K562 (cell line): ENCODE data around the gene CERS6. TPM values are rescaled to one million over a fixed set of nuclear protein-coding genes. Genes with fewer than 3 reads are reported as not detected.
A peak's percentile ranks its signal among the peaks of the same experiment; 100 is the strongest.

Experiments used
- ATAC-seq: fragments of 200-7000 bp; cut with Tn5 transposase; 3 replicates; pipeline ENCODE4 v1.9.1; 2020; ENCODE audit warnings: moderate library complexity
- BruUV-seq: library from RNA; stranded (reverse); fragments of 400-500 nt; replicated peaks from 2 replicates; lab custom pipeline; 2021; lab: Mats Ljungman, UMichigan
- CTCF ChIA-PET: fragments of 300-600 bp; formaldehyde crosslinking; extraction: SDS; loops from one replicate; lab custom pipeline; 2021; ENCODE audit warnings: low intra/inter-chr PET ratio; lab: Yijun Ruan, JAX
- POLR2A ChIA-PET: fragments of 300-600, 350-650 bp; sonication (Branson Sonifier 250); formaldehyde crosslinking; extraction: SDS; loops from one replicate; lab custom pipeline; 2021; ENCODE audit warnings: antibody characterized with exemption, inconsistent platforms; lab: Yijun Ruan, JAX
- DNase-seq, 4 experiments: peaks; one replicate each; pipeline versions ENCODE4 v3.0.0 to v3.0.0-alpha.2; 2011 to 2018; ENCODE audit warnings: low spot score in 3 of 4, mixed read lengths in 3 of 4; ENCODE audit errors: extremely low read depth in 1 of 4
- FAIRE-seq: peaks from 2 replicates; lab custom pipeline; 2011; peaks lifted over from hg19 to GRCh38; lab: Jason Lieb, UNC
- H2AFZ ChIP-seq: 2 replicates; pipeline ENCODE4 v1.6.0; 2011; ENCODE audit warnings: low read depth, low read length, control low read depth, inconsistent platforms
- H3K27ac ChIP-seq: fragments of 200-600 bp; 3 replicates; pipeline ENCODE4 v1.8.0; 2011; ENCODE audit warnings: low read depth, mild to moderate bottlenecking, control low read depth, inconsistent platforms, low read length, moderate library complexity, mixed read lengths; ENCODE audit errors: extremely low read depth
- H3K27me3 ChIP-seq, 2 experiments: fragments of 300-600 bp in 1 of 2; 2 replicates in 1 of 2; 3 replicates in 1 of 2; pipeline versions ENCODE4 v1.6.0 to v1.8.0; 2011; ENCODE audit warnings: inconsistent platforms in 2 of 2, low read length in 2 of 2, mild to moderate bottlenecking in 1 of 2, mixed read lengths in 1 of 2, moderate library complexity in 1 of 2; ENCODE audit not compliant: control insufficient read depth in 2 of 2, insufficient read depth in 2 of 2
- H3K36me3 ChIP-seq: fragments of 300-600 bp; 3 replicates; pipeline ENCODE4 v1.8.0; 2011; ENCODE audit warnings: mild to moderate bottlenecking, low read length, inconsistent platforms; ENCODE audit not compliant: control insufficient read depth, insufficient read depth
- H3K4me1 ChIP-seq, 2 experiments: fragments of 200-600 bp in 1 of 2; replicated peaks in 1 of 2; 2 replicates in 1 of 2; 3 replicates in 1 of 2; pipeline versions ENCODE4 v1.5.1 to v1.8.0; 2011; ENCODE audit warnings: inconsistent platforms in 2 of 2, low read length in 2 of 2, mild to moderate bottlenecking in 1 of 2, mixed read lengths in 1 of 2, moderate library complexity in 1 of 2; ENCODE audit not compliant: control insufficient read depth in 2 of 2, insufficient read depth in 2 of 2
- H3K4me2 ChIP-seq: 2 replicates; pipeline ENCODE4 v1.6.1; 2011; ENCODE audit warnings: low read length, control low read depth, inconsistent platforms, mixed read lengths; ENCODE audit not compliant: insufficient read depth
- H3K4me3 ChIP-seq: fragments of 200-600 bp; sonication (generic), shearing (Covaris generic); 2 replicates; pipeline ENCODE4 v1.5.1; 2016; ENCODE audit warnings: control low read depth, inconsistent platforms
- H3K79me2 ChIP-seq: fragments of 200-600 bp; 3 replicates; pipeline ENCODE4 v1.8.0; 2011; ENCODE audit warnings: low read length, inconsistent platforms; ENCODE audit not compliant: control insufficient read depth, insufficient read depth
- H3K9ac ChIP-seq, 2 experiments: 2 replicates each; pipeline versions ENCODE4 v1.6.0 to v1.6.1; 2011; ENCODE audit warnings: low read depth in 2 of 2, low read length in 2 of 2, control low read depth in 1 of 2, inconsistent platforms in 1 of 2, mild to moderate bottlenecking in 1 of 2, mixed read lengths in 1 of 2; ENCODE audit not compliant: insufficient read depth in 1 of 2
- H3K9me1 ChIP-seq: one replicate; pipeline ENCODE4 v1.6.0; 2011; ENCODE audit warnings: inconsistent platforms, mild to moderate bottlenecking, low read length, moderate library complexity; ENCODE audit not compliant: control insufficient read depth, insufficient read depth
- H3K9me3 ChIP-seq: replicated peaks from 2 replicates; pipeline ENCODE4 v1.5.1; 2011; ENCODE audit warnings: low read depth, low read length, inconsistent platforms; ENCODE audit not compliant: control insufficient read depth, insufficient read depth
- H4K20me1 ChIP-seq: replicated peaks from 2 replicates; pipeline ENCODE4 v1.6.1; 2011; ENCODE audit warnings: low read length, inconsistent platforms, mixed read lengths; ENCODE audit not compliant: control insufficient read depth, insufficient read depth
- CBFA2T3 ChIP-seq: fragments of 450-650 bp; IDR thresholded peaks from 2 replicates; pipeline ENCODE4 v1.6.1; 2017
- CEBPG ChIP-seq, 3 experiments: fragments of 200-800 bp in 1 of 3; sonication (Bioruptor generic) in 1 of 3; sonication (generic) in 1 of 3; formaldehyde crosslinking in 1 of 3; IDR thresholded peaks in 2 of 3; conservative IDR thresholded peaks in 1 of 3; 2 replicates each; pipeline versions ENCODE4 v1.6.1 to v1.8.0; 2016 to 2022; ENCODE audit warnings: missing compliant biosample characterization in 2 of 3, missing genetic modification characterization in 2 of 3, mild to moderate bottlenecking in 1 of 3, missing genetic modification reagents in 1 of 3
- CXXC5 ChIP-seq: fragments of 250-450 bp; sonication (Bioruptor Pico); IDR thresholded peaks from 2 replicates; pipeline ENCODE4 v1.8.0; 2022; ENCODE audit warnings: inconsistent platforms, mild to moderate bottlenecking, moderate library complexity
- HNRNPL ChIP-seq: fragments of 200-400 bp; formaldehyde crosslinking; IDR thresholded peaks from 2 replicates; pipeline ENCODE4 v1.6.1; 2017; ENCODE audit warnings: low read depth, mild to moderate bottlenecking, low read length
- KAT2B ChIP-seq: IDR thresholded peaks from one replicate; pipeline ENCODE4 v1.6.1; 2012; ENCODE audit warnings: low read depth, mild to moderate bottlenecking, control low read depth, inconsistent platforms, low read length, moderate library complexity
- MTA1 ChIP-seq: fragments of 450-650 bp; IDR thresholded peaks from 2 replicates; pipeline ENCODE4 v1.6.1; 2017; ENCODE audit warnings: borderline replicate concordance
- NFIX ChIP-seq: fragments of 250-450 bp; sonication (Bioruptor Pico); IDR thresholded peaks from 2 replicates; pipeline ENCODE4 v1.4.0; 2020; ENCODE audit warnings: low read depth, mild to moderate bottlenecking, moderate library complexity
- PTRF ChIP-seq: fragments of 450-650 bp; IDR thresholded peaks from 2 replicates; pipeline ENCODE4 v1.6.1; 2016; ENCODE audit warnings: mild to moderate bottlenecking, missing genetic modification characterization, missing compliant biosample characterization
- SMAD3 ChIP-seq: fragments of 450-650 bp; formaldehyde crosslinking; conservative IDR thresholded peaks from 2 replicates; pipeline ENCODE4 v1.4.0; 2020; ENCODE audit warnings: mild to moderate bottlenecking
- ZBTB17 ChIP-seq: fragments of 450-650 bp; formaldehyde crosslinking; IDR thresholded peaks from 2 replicates; pipeline ENCODE4 v1.4.0; 2020; ENCODE audit warnings: mild to moderate bottlenecking
- ZEB2 ChIP-seq: fragments of 450-650 bp; IDR thresholded peaks from 2 replicates; pipeline ENCODE4 v1.6.1; 2016
- WGBS: fragments of 100-300 bp; shearing (Covaris generic); methylation state at CpG from one replicate; pipeline ENCODE4 v1.1.6; 2016; ENCODE audit warnings: low coverage, mixed read lengths; ENCODE audit not compliant: insufficient coverage; ENCODE audit errors: missing lambda C conversion rate; 5-methylcytosine and 5-hydroxymethylcytosine counted together
- in situ Hi-C: fragments of 300-500 bp; cut with MboI; formaldehyde crosslinking; loops from 4 replicates; pipeline ENCODE4 v1.15.0; 2018; ENCODE audit warnings: inconsistent platforms, mixed read lengths
- intact Hi-C: fragments of 100-400 bp; cut with micrococcal nuclease; formaldehyde crosslinking; loops from 2 replicates; pipeline ENCODE4 v1.14.2; 2022
- polyA plus RNA-seq, 8 experiments: library from polyadenylated mRNA; depleted of rRNA in 4 of 8; stranded (reverse) in 5 of 8; unstranded in 3 of 8; fragments of >200 nt; fragmentation: Nextera tagmentation in 2 of 8; fragmentation: Illumina TruSeq in 1 of 8; extraction: Ambion mirVana in 2 of 8; extraction: Trizol in 1 of 8; gene quantifications; 2 replicates each; pipeline versions ENCODE4 v1.2.1 to v1.2.3, GENCODE V29; 2011 to 2014; ENCODE audit warnings: inconsistent platforms in 1 of 8, missing spikeins in 1 of 8
- total RNA-seq, 7 experiments: library from RNA; depleted of rRNA in 6 of 7; stranded (reverse); fragments of >200 nt in 6 of 7; fragmentation: Illumina TruSeq in 2 of 7; extraction: Trizol in 2 of 7; gene quantifications; 2 replicates each; pipeline versions ENCODE4 v1.2.1 to v1.2.3, GENCODE V29; 2011 to 2021; ENCODE audit warnings: low replicate concordance in 1 of 7
- TF ChIP-seq, protein P1 (sequence below): fragments of 250-450 bp; sonication (Bioruptor Pico); IDR thresholded peaks from 2 replicates; pipeline ENCODE4 v1.4.0; 2020; ENCODE audit warnings: mild to moderate bottlenecking, moderate library complexity
- TF ChIP-seq, protein P2 (sequence below): fragments of 450-650 bp; IDR thresholded peaks from 2 replicates; pipeline ENCODE4 v1.6.1; 2016; ENCODE audit warnings: mild to moderate bottlenecking
- TF ChIP-seq, protein P3 (sequence below): fragments of 250-450 bp; sonication (Bioruptor Pico); IDR thresholded peaks from 2 replicates; pipeline ENCODE4 v1.4.0; 2020; ENCODE audit warnings: mild to moderate bottlenecking

The CERS6 gene
- total and polyA plus RNA-seq, 9 of the 15 experiments (the other 6 are each of a cell fraction or from before 2014, with no cell fraction given) = 1.6 to 13.6 (median 11.4) TPM

DNA sequence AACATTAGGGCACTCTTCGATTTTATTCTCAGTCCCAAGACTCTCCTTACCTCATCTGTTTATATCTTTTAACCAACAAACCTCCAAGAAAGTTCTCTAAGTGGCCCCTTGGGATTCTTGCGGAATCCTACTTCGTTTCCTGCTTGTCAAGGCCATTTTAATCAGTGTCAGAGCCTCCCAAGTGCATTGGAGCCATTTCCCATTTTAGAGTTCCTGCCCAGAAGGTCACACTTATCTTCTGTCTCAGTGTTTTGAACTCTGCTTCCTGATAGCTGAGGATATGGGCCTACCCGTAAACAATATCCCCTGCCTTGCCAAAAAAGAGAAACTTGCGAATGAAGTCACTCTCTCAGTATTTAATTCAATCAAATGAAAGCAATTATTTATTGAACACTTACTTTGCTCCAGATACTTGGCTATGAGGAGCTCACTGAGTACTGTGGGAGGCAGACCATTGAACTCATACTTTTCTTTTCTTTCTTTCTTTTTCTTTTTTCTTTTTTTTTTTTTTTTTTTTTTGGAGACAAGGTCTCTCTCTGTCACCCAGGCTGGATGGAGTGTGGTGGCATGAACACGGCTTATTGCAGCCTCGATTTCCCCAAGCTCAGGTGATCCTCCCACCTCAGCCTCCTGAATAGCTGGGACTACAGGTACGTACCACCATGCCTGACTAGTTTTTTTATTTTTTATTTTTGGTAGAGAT is 340.7 kb downstream of the CERS6 start:
- ATAC-seq = peak; percentile 67
- BruUV-seq = no TSS peak
- Histone ChIP-seq H3K27ac (peak overlapping the region; percentile 82), H3K9ac (peak overlapping the region in 1 of 2 experiments; percentile 67; a peak in 3 of 4 replicates), H3K36me3 (no peaks in the 10 kb centered on the region), H3K4me3 (no peak overlapping the region), H3K27me3 (no peaks in the 10 kb centered on the region), H3K9me3 (no peaks in the 10 kb centered on the region), H3K9me1 (peaks cover 4% of the 10 kb centered on the region), H3K79me2 (no peaks in the 10 kb centered on the region), H2AFZ (peak overlapping the region; percentile 82), H3K4me2 (peak overlapping the region; percentile 59), H4K20me1 (no peaks in the 10 kb centered on the region), H3K4me1 (peaks cover 21 to 59% of the 10 kb centered on the region in 2 experiments)
- 4% methylated on average over 8 of the region's 8 CpGs for WGBS
- FAIRE-seq = peak; percentile 77
- in situ Hi-C loops = no loop called here
- peak; percentile 47 to 85 (median 64) for DNase-seq
- ChIA-PET CTCF (no interaction called here), POLR2A (interaction anchor here (0.6 to 3.0 kb wide), 9 partner anchors 9 to 1611 kb away, joined by 3 to 17 read pairs (median 4); partner anchors contain the start of gene CERS6)
- intact Hi-C loops = no loop called here
- no peak for TF ChIP-seq HNRNPL
- TF ChIP-seq, protein P1, sequence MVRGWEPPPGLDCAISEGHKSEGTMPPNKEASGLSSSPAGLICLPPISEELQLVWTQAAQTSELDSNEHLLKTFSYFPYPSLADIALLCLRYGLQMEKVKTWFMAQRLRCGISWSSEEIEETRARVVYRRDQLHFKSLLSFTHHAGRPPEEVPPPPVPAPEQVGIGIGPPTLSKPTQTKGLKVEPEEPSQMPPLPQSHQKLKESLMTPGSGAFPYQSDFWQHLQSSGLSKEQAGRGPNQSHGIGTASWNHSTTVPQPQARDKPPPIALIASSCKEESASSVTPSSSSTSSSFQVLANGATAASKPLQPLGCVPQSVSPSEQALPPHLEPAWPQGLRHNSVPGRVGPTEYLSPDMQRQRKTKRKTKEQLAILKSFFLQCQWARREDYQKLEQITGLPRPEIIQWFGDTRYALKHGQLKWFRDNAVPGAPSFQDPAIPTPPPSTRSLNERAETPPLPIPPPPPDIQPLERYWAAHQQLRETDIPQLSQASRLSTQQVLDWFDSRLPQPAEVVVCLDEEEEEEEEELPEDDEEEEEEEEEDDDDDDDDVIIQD (CRISPR knock-in tag) = no peak
- TF ChIP-seq MTA1 = 0 out of 2 replicates have a peak, but pooled peaks have one; percentile 15
- peak; percentile 84 for TF ChIP-seq CBFA2T3
- TF ChIP-seq KAT2B = no peak
- TF ChIP-seq, protein P2, sequence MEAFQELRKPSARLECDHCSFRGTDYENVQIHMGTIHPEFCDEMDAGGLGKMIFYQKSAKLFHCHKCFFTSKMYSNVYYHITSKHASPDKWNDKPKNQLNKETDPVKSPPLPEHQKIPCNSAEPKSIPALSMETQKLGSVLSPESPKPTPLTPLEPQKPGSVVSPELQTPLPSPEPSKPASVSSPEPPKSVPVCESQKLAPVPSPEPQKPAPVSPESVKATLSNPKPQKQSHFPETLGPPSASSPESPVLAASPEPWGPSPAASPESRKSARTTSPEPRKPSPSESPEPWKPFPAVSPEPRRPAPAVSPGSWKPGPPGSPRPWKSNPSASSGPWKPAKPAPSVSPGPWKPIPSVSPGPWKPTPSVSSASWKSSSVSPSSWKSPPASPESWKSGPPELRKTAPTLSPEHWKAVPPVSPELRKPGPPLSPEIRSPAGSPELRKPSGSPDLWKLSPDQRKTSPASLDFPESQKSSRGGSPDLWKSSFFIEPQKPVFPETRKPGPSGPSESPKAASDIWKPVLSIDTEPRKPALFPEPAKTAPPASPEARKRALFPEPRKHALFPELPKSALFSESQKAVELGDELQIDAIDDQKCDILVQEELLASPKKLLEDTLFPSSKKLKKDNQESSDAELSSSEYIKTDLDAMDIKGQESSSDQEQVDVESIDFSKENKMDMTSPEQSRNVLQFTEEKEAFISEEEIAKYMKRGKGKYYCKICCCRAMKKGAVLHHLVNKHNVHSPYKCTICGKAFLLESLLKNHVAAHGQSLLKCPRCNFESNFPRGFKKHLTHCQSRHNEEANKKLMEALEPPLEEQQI = peak; percentile 17; the same call in 1 of the 2 replicates
- TF ChIP-seq, protein P3, sequence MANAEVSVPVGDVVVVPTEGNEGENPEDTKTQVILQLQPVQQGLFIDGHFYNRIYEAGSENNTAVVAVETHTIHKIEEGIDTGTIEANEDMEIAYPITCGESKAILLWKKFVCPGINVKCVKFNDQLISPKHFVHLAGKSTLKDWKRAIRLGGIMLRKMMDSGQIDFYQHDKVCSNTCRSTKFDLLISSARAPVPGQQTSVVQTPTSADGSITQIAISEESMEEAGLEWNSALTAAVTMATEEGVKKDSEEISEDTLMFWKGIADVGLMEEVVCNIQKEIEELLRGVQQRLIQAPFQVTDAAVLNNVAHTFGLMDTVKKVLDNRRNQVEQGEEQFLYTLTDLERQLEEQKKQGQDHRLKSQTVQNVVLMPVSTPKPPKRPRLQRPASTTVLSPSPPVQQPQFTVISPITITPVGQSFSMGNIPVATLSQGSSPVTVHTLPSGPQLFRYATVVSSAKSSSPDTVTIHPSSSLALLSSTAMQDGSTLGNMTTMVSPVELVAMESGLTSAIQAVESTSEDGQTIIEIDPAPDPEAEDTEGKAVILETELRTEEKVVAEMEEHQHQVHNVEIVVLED = no peak
- TF ChIP-seq ZEB2 = 0 out of 2 replicates have a peak, but pooled peaks have one; percentile 9
- 0 out of 2 replicates have a peak, but pooled peaks have one; percentile 4 for TF ChIP-seq PTRF (tag)
- 0 out of 2 replicates have a peak, but pooled peaks have one; percentile 40 for TF ChIP-seq ZBTB17 (CRISPR knock-in tag)
- TF ChIP-seq NFIX (CRISPR knock-in tag) = no peak
- TF ChIP-seq CEBPG (CRISPR knock-in tag; IDR thresholded peaks at IDR 0.05) = no peak
- TF ChIP-seq CEBPG (tag; conservative IDR thresholded peaks at IDR 0.05 in 1 of 2, IDR thresholded peaks at IDR 0.05 in 1 of 2) = no peak
- TF ChIP-seq SMAD3 (CRISPR knock-in tag) = 0 out of 2 replicates have a peak, but pooled peaks have one; percentile 59
- TF ChIP-seq CXXC5 (CRISPR knock-in tag) = peak; percentile 21
